Endodermal cell (in vitro differentiated cells): Measurements from ENCODE around the gene A3GALT2. TPM values are rescaled to one million over a fixed set of nuclear protein-coding genes. Genes with fewer than 3 reads are reported as not detected.
A peak's percentile ranks its signal among the peaks of the same experiment; 100 is the strongest.

ENCODE experiments used
- DNase-seq: peaks from one replicate; pipeline ENCODE4 v3.0.0-alpha.2; 2017
- H3K27ac ChIP-seq: 2 replicates; pipeline ENCODE4 v1.5.1; 2013; ENCODE audit warnings: mild to moderate bottlenecking, low read depth, low read length, moderate library complexity
- H3K27me3 ChIP-seq: 2 replicates; pipeline ENCODE4 v1.6.1; 2013; ENCODE audit warnings: mild to moderate bottlenecking, low read length, moderate library complexity; ENCODE audit not compliant: insufficient read depth, control insufficient read depth, poor library complexity, severe bottlenecking
- H3K36me3 ChIP-seq: 2 replicates; pipeline ENCODE4 v1.7.0; 2013; ENCODE audit warnings: mild to moderate bottlenecking, low read length, moderate library complexity; ENCODE audit not compliant: control insufficient read depth, insufficient read depth
- H3K4me1 ChIP-seq: one replicate; pipeline ENCODE4 v1.7.0; 2013; ENCODE audit warnings: low read length; ENCODE audit not compliant: control insufficient read depth, insufficient read depth
- H3K4me3 ChIP-seq: 2 replicates; pipeline ENCODE4 v1.5.1; 2013; ENCODE audit warnings: mild to moderate bottlenecking, low read length, moderate library complexity
- H3K9ac ChIP-seq: 2 replicates; pipeline ENCODE4 v1.6.1; 2013; ENCODE audit warnings: mild to moderate bottlenecking, low read length, moderate library complexity; ENCODE audit not compliant: poor library complexity, severe bottlenecking; ENCODE audit errors: extremely low read depth
- H3K9me3 ChIP-seq: 2 replicates; pipeline ENCODE4 v1.6.1; 2013; ENCODE audit warnings: mild to moderate bottlenecking, low read length, moderate library complexity; ENCODE audit not compliant: control insufficient read depth
- H3K27ac Mint-ChIP-seq: 2 replicates; pipeline ENCODE4 v1.8.0; 2020; ENCODE audit warnings: mixed read lengths
- H3K27me3 Mint-ChIP-seq: 2 replicates; pipeline ENCODE4 v1.8.0; 2021; ENCODE audit warnings: mild to moderate bottlenecking, mixed read lengths; ENCODE audit not compliant: insufficient read depth
- H3K36me3 Mint-ChIP-seq: 2 replicates; pipeline ENCODE4 v1.8.0; 2020; ENCODE audit warnings: low read depth, mixed read lengths
- H3K4me1 Mint-ChIP-seq: 2 replicates; pipeline ENCODE4 v1.8.0; 2020; ENCODE audit warnings: mixed read lengths
- H3K4me3 Mint-ChIP-seq: 2 replicates; pipeline ENCODE4 v1.8.0; 2020; ENCODE audit warnings: mild to moderate bottlenecking, moderate library complexity, mixed read lengths
- H3K9me3 Mint-ChIP-seq: 2 replicates; pipeline ENCODE4 v1.8.0; 2020; ENCODE audit warnings: mild to moderate bottlenecking, mixed read lengths
- WGBS, 2 experiments: methylation state at CpG; one replicate each; pipeline versions ENCODE4 v1.1.5 to v1.1.7; 2013; ENCODE audit warnings: missing lambda C conversion rate in 2 of 2, mixed read lengths in 1 of 2; ENCODE audit not compliant: insufficient coverage in 1 of 2, insufficient read length in 1 of 2; 5-methylcytosine and 5-hydroxymethylcytosine counted together
- total RNA-seq, 2 donors: library from RNA; stranded (reverse); fragmentation: NEBNext Ultra II Directional in 1 of 2; extraction: Animal tissue kit (Norgen Biotek cat#: 25700) in 1 of 2; gene quantifications; 2 replicates in 1 of 2; 3 replicates in 1 of 2; pipeline ENCODE4 v1.2.1, GENCODE V29; 2021
- TF ChIP-seq, protein P1 (sequence below): fragments of 200-600 bp; sonication (generic); conservative IDR thresholded peaks from 2 replicates; pipeline ENCODE4 v1.5.0; 2021; ENCODE audit warnings: antibody characterized with exemption, mild to moderate bottlenecking

The A3GALT2 gene
- total RNA-seq, 2 donors from 2014 or later, result not detected

DNA sequence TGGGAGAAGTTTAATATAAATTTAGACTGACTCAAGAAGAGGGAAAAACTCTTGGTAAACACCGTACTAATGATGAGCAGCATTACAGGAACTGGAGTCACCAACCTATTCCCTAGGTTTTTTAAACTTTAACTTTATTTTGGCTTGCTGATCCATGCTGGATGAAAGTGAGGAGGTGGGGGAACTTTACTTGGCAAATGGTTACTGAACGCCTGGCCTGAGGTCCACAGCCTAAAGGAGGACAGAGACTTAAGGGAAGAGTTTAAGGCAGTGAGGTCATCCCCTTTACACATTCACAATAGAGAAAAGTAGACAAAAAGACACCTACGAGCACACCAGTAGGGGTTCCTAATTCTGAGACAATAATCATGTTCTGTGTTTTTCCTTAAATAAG is 25.6 kb upstream of the A3GALT2 start:
- H3K9ac ChIP-seq, result peak overlapping the region; percentile 7

DNA sequence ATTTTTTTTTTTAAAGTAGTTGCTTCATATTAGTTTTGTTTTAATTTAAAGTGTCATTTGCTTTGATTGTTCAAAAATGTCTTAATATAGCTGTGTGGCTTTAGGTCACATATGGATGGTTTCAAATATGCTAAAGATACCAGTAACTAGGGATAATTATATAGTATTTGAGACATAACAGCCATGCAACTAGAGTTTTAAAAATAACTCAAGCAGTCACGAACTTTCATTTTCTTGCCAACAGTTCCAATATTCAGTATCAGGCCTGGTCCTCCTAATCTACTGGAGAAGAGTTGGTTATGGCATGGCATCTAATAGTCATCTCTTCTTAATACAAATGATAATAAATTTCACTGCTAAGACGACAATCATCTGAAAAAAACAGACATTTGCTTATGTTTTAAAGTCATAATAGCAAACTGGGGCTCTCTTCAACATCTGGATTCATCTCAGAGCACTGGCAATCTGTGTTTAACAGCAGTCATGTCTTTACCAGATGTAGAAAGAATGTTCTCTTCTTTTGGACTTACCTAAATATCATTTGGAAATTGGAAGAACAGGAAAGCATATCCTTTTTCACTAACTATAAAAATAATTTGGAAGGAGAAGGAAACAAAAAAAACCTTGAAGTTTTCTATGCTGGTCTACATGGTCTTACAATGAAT is 24.1 kb upstream of the A3GALT2 start:
- no peaks in the 10 kb centered on the region for H3K9me3 Mint-ChIP-seq
- peaks cover 65% of the 10 kb centered on the region for H3K4me1 Mint-ChIP-seq
- peaks cover 48% of the 10 kb centered on the region for H3K27me3 Mint-ChIP-seq
- Histone ChIP-seq H3K9me3 (no peaks in the 10 kb centered on the region), H3K4me1 (peaks cover 44% of the 10 kb centered on the region), H3K27ac (no peak overlapping the region), H3K36me3 (peaks cover 27% of the 10 kb centered on the region), H3K9ac (no peak overlapping the region), H3K27me3 (no peaks in the 10 kb centered on the region), H3K4me3 (no peak overlapping the region)
- DNase-seq, result no peak
- H3K4me3 Mint-ChIP-seq, result no peak overlapping the region
- TF ChIP-seq, protein P1, sequence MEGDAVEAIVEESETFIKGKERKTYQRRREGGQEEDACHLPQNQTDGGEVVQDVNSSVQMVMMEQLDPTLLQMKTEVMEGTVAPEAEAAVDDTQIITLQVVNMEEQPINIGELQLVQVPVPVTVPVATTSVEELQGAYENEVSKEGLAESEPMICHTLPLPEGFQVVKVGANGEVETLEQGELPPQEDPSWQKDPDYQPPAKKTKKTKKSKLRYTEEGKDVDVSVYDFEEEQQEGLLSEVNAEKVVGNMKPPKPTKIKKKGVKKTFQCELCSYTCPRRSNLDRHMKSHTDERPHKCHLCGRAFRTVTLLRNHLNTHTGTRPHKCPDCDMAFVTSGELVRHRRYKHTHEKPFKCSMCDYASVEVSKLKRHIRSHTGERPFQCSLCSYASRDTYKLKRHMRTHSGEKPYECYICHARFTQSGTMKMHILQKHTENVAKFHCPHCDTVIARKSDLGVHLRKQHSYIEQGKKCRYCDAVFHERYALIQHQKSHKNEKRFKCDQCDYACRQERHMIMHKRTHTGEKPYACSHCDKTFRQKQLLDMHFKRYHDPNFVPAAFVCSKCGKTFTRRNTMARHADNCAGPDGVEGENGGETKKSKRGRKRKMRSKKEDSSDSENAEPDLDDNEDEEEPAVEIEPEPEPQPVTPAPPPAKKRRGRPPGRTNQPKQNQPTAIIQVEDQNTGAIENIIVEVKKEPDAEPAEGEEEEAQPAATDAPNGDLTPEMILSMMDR, result no peak
- WGBS, 2 experiments, result 88 to 92% methylated on average over 1 to 2 of the region's 2 CpGs
- H3K27ac Mint-ChIP-seq, result no peak overlapping the region
- peaks cover 20% of the 10 kb centered on the region for H3K36me3 Mint-ChIP-seq

More for the DNA sequence above, 25.6 kb upstream of the A3GALT2 start:
- 71 to 82% methylated on average over 2 to 3 of the region's 3 CpGs for WGBS, 2 experiments
- Histone ChIP-seq H3K4me1 (peaks cover 31% of the 10 kb centered on the region), H3K4me3 (peak overlapping the region; percentile 95), H3K27me3 (peaks cover 13% of the 10 kb centered on the region), H3K27ac (no peak overlapping the region), H3K9me3 (no peaks in the 10 kb centered on the region), H3K36me3 (peaks cover 23% of the 10 kb centered on the region)
- no peaks in the 10 kb centered on the region for H3K9me3 Mint-ChIP-seq
- H3K36me3 Mint-ChIP-seq, result peaks cover 20% of the 10 kb centered on the region
- peaks cover 56% of the 10 kb centered on the region for H3K4me1 Mint-ChIP-seq
- TF ChIP-seq, protein P1, result no peak
- peak overlapping the region; percentile 36 for H3K4me3 Mint-ChIP-seq
- peaks cover 59% of the 10 kb centered on the region for H3K27me3 Mint-ChIP-seq
- no peak for DNase-seq
- no peak overlapping the region for H3K27ac Mint-ChIP-seq

DNA sequence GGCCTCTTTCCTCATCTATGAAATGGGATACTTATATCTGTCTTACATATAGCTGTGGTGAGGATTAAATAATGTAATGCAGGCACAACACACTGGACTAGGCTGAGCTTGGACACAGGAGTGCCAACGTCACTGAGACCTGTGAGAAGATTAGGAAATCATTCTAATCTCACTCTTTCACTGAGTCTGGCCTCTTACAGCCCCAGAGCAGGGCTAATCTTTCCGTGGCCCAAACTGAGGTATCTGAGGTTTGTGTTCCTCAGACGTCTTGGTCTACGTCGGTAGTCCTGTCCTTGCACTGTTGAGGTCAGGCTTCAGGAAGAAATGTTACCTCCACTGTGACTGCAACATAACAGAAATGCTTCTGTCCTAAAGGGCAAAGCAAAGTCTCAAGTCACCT is 22.6 kb upstream of the A3GALT2 start:
- peaks cover 20% of the 10 kb centered on the region for H3K36me3 Mint-ChIP-seq
- peaks cover 44% of the 10 kb centered on the region for H3K27me3 Mint-ChIP-seq
- Histone ChIP-seq H3K4me1 (peaks cover 56% of the 10 kb centered on the region), H3K27ac (no peak overlapping the region), H3K27me3 (no peaks in the 10 kb centered on the region), H3K9me3 (no peaks in the 10 kb centered on the region), H3K9ac (no peak overlapping the region), H3K36me3 (peaks cover 27% of the 10 kb centered on the region), H3K4me3 (no peak overlapping the region)
- peak overlapping the region; percentile 37 for H3K4me3 Mint-ChIP-seq
- H3K4me1 Mint-ChIP-seq, result peaks cover 77% of the 10 kb centered on the region
- 77 to 83% methylated on average over 4 to 5 of the region's 5 CpGs for WGBS, 2 experiments
- no peaks in the 10 kb centered on the region for H3K9me3 Mint-ChIP-seq
- no peak for DNase-seq
- H3K27ac Mint-ChIP-seq, result no peak overlapping the region
- TF ChIP-seq, protein P1, result no peak
